ENCODE data around the gene SLC46A3.
A peak's percentile ranks its signal among the peaks of the same experiment; 100 is the strongest.
"Not testable (repeated sequence)": the region's sequence is repeated elsewhere in the genome, so short reads cannot be mapped to it uniquely, and the experiment has no call there.

Gene SLC46A3

DNA sequence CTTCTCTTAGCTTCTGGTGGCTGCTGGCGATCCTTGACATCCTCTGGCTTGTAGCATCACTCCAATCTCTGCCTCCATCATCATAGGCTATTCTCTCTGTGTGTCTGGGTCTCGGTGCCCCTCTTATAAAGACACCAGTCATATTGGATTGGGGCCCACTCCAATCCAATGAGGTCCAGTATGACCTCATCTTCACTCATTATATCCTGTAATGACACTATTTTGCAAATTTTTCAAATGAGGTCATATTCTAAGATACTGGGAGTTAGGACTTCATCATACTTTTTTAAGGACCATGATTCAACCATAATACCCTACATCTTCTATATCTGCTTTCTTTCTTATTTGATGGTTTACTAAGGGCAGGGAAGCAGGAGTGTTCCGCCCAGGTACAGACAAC, 12.0 kb upstream of the SLC46A3 start:
- no peak for DNase-seq (ENCODE audit: low spot score)

DNA sequence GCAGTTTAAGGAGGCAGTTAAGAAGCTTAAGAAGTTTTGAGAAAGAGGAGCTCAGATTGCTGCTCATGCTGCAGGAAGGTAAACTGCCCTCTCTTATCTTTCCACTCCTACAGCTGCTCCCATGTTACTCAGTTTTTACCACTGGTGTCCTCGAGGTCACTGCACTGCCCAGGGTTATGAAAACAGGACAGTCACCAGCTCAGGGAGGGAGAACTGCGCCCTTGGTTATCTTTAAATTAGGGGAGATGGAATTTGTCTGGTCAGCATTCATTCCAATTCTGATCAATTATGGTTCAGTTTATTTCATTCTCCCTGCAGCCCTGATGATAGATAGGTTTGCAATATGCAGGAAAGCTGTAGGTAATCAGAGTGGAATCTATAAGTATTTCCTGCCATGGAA, 10.8 kb upstream of the SLC46A3 start:
- DNase-seq (ENCODE audit: low spot score) = no peak

DNA sequence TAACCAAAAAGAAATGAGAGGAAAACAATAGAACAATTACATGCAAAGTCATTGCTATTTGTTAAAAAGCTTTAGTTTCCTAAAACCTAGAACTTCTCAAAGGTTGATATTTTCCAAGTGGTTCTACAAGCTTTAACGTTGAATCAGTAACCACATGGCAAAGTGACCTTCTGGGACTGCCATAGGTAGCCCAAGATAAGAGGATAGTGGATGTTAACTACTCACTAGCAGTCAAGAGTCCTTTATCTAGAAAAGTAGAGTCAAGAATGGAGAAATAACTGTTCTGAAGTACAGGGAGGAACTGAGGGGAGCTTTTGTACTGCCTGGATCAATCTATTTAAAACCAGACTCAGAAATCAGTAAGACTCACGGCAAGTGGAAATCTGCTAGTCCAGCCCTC, 9.9 kb upstream of the SLC46A3 start:
- DNase-seq (ENCODE audit: low spot score) = no peak

DNA sequence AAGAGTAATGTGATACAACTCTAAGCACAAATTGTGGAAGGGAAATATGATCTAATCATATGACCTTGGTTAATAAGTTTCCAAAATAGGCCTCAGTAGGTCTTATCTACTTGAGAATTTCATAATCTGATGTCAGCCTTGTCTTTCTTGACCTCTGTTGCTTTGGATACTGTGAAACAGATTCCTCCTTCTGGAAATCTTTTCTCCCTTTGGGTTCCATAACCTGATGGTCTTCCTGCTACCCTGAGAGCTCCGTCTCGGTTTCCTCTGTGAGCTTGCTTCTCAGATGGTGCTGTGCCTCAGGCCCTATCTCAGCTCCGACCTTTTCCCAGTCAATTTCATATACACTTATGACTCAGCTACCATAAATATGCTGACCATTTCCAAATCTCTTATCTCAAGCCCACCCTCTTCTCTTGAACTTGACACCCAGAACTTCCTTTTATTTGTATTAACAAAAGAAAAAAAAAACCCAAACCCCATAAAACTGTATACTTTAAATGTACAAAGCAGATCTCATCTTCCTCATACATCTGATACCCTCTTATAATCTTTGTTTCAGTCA, 6.4 kb upstream of the SLC46A3 start:
- no peak for DNase-seq (ENCODE audit: low spot score)

DNA sequence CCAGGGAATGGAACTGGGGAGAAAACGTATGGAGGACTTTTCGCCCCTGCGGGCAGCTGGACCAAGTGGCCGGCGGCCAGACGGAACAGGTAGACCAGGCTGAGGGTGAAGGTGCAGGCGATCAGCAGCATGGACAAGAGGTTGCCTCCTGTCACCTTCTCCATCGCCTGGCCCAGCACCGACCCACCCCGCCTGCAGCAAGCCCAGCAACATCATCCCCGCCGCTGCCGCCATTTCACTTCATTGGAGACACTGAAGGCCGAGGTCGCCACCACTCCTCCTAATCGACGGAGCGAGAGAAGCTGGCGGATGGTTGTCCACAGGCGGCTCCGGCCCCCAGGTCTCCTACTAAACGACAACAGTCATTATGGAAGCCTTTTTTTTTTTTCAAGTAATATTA, 5.0 kb upstream of the SLC46A3 start:
- DNase-seq (ENCODE audit: low spot score) = no peak

DNA sequence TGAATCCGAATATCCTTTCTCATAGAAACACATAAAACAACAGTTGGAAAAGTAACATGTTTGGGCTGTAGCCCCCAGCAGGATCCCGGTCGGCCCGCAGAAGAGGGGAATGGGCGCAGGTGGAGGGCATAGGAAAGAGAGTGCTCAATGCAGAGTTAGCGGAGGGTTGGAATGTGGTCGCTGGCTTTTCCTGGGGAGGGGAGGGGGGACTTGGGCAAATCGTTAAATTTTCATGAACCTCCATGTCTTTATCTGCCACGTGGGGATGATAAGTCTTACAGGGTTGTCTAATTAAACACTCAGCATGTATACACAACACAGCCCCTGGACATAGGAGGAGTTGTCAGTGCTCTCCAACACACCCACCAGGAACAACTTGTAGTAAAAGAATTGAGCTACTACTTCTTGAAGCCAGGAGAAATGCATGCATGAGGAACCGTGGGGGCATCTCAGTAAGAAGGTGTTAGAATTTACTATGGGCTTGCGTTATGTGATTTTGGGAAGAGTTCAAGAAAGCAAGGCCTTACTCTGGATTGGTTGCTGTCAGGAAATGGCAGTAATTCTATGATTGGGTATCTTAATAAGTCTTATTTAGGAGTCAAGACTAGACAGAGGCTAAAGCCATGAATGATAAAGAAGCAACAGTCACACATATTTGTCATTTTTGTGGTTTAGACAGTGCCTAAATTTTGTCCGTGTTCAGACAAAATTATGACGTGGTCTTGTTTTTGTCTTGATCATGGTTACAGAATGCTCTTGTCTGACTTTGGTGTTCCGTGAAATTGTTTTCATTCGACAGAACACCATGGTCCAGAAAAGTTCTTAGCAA, 671 bp upstream of the SLC46A3 start:
- DNase-seq (ENCODE audit: low spot score) = no peak

DNA sequence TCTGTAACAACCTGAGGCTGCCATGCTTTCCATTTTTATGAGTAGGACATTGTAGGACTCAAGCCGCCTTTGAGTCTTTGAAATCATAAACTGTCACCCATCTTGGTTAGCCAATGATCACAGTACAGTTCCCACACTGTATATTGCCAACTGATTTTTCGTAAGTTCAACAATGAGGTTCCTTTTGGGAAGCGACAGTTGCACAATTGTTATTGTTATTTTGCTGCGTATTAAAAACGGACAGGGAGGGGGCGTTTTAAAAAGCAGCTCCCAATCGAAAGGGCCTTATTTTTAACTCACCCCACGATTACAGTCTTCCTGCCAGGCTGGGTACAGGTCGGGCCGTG, 601 bp downstream of the SLC46A3 start:
- DNase-seq (ENCODE audit: low spot score) = no peak

DNA sequence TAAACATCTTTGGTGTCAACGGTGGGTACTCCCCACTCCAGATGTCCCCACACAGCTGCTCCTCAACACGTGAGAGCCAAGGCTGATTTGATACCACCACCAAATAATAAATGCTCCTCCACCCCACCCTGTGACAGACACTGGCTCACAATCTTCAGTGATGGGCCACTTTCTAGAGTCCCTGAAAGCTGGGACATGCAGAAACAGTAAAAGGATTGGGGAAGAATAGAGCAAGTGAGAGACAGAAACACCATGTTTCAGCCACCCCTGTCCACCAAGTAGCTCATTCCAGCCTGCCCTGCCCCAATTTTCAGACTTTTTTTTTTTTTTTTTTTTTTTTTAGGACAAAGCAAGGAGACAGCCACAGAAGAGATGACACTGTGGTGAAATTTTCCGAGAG, 1.6 kb downstream of the SLC46A3 start:
- no peak for DNase-seq (ENCODE audit: low spot score)

DNA sequence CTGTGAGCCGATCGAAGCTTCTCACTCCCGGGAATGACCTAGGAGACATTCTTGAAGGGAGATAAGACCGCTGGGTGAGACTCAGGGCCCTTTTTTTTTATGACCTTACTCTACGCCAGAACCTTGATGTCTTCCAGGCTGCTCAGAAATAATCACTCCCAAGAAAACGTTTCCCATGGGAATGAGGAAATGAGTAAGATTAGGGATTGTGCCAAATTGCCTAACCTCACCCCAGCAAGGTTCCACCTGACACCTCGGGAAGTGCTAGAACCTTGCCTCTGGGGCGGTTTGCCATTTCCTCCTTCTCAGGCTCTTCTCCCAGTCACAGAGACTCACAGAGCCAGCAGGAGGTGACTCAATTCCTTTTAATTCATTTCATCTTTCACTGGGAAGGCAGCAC, 2.3 kb downstream of the SLC46A3 start:
- DNase-seq (ENCODE audit: low spot score) = no peak

DNA sequence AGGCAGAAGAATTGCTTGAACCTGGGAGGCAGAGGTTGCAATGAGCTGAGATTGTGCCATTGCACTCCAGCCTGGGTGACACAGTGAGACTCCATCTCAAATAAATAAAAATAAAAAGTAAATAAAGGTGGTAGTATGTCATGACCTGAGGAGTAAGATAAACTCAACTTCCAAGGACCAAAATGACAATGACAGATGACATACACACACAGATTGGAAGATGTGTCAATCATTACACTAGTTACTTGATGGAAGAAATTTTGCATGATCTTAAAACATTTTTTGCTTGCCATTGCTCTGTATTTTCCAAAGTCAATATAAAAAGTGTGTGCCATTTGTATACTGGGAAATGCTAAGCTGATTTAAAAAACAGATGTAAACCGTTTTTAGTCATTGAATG, 4.1 kb downstream of the SLC46A3 start:
- DNase-seq (ENCODE audit: low spot score) = no peak

DNA sequence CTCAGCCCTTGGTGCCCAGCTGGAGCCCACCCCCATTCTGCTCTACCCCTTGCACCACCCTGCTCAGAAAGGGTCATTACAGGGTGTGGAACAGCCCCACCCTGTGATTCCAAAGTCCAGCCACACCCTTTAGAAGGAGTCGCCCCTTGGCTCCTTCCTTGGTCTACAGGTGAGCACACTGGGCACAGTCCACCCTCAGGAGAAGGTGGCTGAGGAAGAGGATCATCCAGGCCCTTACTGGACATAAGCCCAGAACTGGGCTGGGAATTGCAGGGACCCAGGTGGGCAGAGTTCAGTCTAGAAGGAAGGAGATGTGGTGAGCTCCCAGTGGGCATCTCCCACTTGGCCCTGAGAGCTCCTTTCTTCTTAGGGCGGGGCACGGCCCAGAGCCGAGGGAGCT, 8.6 kb downstream of the SLC46A3 start:
- DNase-seq (ENCODE audit: low spot score) = no peak

DNA sequence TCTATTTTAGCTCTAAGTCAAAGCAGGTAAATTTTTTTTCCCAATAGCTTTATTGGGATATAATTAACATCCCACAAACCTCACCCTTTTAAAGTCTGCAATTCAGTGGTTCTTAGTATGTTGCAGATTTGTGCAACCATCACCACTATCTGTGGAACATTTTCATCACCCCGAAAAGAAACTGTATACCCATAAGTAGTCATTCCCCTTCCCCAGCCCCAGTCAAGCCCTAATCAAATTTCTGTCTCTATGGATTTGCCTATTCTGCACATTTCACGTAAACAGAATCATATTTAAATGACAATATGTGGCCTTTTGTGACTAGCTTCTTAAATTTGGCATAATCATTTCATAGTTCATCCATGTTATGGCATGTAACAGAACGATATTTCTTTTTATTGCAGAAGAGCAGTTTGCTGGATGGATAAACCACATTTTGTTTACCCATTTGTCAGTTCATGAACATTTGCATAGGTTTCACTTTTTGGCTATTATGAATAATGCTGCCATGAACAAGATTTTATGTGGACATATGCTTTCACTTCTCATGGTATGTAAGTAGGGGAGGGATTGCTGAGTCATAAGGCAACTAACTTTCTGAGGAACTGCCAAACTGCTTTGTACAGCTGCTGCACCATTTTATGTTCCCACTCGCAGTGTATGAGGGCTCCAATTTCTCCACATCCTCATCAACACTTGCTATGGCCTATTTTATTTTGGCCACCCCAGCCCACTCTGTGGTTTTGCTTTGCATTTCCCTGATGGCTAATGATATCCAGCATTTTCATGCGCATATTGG, 10.9 kb downstream of the SLC46A3 start:
- DNase-seq (ENCODE audit: low spot score) = no peak

DNA sequence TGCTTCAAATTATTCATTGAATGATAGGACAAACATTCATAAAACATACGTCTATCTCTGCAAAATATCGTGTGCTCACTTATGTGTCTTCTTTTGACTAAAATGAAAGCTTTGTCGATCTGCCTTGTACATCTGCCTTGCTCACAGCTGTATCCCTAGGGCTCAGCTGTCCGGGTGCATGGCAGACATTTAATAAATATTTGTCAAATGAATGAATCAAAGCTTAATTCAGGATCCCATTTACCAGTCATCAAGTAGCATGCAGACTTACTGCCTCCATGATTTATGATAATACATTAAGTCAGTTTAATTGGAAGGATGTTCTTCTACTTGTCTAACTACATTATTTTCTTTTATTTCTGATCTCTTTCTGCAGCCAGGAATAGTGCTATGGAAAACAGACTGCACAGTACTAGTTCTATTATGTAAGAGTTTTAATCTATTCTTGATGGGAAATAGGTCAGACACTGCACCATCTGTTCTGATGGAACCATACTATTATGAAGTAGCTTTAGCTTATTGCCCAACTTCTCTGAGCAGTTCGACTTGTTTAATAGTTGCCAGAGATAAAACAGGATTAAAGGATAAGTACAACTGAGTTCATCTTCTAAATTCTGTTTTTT, 13.2 kb downstream of the SLC46A3 start:
- no peak for DNase-seq (ENCODE audit: low spot score)

DNA sequence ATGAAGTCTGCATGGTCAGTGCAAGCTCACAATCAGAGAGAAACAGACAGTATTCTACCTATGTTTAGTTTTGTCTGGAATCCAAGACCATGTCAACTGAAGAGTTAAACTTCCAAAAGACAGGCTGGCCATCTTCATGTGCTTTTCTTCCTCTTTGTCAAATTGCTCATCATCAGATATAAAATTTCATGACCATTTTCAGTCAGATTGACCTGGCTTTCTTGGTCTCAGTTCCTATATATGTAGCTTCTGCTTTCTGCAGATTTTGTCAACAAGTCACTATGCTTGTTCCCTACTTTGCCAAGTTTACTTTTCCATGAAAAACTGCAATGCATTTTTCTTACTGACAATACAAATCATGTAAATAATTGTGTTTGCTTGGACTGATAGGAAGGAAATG, 13.9 kb downstream of the SLC46A3 start:
- DNase-seq (ENCODE audit: low spot score) = no peak

DNA sequence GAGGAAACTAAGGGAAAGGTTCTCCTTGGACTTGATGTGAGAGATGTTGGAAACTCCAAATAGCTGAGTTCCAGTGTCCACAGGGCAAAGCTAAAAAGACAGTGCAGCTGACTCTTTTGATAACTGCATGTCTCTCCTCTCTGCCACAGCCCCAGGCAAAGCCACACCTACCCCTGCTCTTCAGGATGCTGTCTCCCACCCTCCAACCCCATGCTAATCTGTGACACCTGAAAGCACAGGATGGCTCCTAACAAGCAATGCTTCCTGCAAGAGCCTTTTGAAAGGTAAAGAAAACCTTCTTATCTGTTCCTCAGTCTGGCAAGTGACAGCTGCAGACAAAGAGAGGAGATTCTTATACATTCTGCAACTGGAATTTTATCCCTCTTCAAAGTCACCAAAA, 14.5 kb downstream of the SLC46A3 start:
- DNase-seq (ENCODE audit: low spot score) = no peak

DNA sequence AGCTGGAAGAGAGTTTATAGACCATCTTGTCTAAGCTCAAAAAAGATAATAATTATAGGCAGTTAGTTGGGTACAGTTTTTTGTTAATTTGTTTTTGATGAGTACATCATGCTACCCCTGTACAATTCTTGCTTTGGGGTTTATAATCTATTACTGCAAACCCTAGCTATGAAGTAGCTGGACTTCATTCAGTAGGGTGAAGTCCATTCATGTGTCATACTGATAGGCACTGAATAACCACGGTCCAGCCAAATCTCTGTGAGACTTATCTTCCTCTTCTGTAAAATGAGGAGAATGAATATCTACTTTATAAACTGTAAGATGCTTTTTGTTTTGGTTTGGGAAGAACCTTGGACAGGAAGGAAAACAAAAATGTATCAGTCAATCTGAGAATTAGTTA, 19.5 kb downstream of the SLC46A3 start:
- DNase-seq (ENCODE audit: low spot score) = no peak

DNA sequence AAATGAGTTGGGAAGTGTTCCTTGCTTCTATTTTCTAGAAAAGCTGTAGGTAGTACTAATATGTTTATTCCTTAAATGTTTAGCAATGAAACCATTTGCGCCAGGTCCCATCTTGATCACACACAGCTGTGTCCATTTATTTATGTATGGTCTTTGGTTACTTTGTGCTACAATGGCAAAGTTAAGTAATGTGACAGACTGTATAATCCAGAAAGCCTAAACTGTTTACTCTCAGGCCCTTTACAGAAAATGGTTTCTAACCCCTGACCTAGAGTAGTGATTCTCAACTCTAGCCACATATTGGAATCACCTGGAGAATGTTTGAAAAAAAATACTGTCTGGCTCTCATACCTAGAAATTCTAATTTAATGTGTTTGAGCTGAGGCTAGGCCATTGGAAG, 21.3 kb downstream of the SLC46A3 start:
- DNase-seq (ENCODE audit: low spot score) = no peak

DNA sequence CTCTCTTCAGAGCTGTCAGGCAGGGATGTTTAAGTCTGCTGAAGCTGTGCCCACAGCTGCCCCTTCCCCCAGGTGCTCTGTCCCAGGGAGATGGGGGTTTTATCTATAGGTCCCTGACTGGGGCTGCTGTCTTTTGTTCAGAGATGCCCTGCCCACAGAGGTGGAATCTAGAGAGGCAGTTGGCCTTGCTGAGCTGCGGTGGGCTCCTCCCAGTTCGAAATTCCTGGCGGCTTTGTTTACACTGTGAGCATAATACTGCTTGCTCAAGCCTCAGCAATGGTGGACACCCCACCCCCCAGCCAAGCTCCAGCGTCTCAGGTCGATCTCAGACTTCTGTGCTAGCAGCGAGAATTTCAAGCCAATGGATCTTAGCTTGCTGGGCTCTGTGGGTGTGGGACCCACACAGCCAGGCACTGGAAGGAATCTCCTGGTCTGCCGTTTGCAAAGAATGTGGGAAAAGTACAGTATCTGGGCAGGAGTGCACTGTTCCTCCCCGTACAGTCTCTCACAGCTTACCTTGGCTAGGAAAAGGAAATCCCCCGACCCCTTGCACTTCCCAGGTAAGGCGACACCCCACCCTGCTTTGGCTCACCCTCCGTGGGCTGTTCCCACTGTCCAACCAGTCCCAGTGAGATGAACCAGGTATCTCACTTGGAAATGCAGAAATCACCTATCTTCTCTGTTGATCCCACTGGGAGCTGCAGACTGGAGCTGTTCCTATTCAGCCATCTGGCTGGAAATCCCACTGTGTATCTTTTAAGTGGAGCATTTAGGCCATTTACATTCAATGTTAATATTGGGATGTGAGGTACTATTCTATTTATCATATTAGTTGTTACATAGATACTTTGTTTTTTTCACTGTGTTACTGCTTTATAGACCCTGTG, 24.9 kb downstream of the SLC46A3 start:
- DNase-seq (ENCODE audit: low spot score) = peak; percentile 25

DNA sequence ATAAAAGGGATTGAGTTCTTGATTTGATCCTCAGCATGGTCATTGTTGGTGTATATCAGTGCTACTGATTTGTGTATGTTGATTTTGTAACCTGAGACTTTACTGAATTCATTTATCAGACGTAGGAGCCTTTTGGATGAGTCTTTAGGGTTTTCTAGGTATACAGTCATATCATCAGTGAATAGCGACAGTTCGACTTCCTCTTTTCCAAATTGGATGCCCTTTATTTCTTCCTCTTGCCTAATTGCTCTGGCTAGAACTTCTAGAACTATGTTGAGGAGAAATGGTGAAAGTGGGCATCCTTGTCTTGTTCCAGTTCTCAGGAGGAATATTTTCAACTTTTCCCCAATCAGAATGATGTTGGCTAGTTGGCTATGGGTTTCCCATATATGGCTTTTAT, 32.9 kb downstream of the SLC46A3 start:
- no peak for DNase-seq (ENCODE audit: low spot score)

DNA sequence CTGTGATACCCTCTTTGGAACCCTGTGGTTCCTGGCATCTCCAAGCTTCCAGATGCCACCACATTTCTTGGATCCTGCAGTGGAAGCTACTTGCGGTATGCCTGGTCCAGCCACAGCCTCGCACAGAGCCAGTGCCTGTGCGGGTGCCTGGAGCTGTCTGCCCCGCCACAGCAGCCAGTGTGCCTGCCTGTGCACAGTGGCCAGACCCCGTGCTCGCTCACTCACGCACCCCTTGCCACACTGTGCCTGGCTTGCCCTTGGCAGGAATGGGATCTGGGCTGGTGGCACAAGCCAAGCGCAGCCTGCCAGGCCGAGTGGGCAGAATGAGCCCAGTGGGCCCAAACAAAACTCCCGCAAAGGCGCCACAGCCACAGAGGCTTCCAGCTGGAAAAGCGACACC, 33.7 kb downstream of the SLC46A3 start:
- DNase-seq (ENCODE audit: low spot score) = no peak

DNA sequence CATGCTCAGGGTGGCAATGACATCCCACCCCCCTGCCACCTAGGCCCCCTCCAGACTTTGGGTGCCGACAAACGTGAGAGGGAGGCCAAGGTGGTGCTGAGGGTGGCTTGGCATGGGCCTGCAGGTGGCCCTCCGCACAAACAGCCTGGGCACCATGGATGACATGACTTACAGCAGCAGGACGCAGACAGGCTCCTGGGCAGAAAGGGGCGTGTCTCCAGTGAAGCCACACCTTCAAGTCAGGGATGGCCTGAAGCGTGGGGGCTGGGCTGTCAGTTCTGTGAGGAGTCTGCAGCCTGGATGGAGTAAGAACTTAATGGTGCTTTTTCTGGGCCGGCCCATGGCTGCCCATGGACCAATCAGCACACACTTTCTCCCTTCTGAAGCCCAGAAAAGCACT, 34.5 kb downstream of the SLC46A3 start:
- DNase-seq (ENCODE audit: low spot score) = peak; percentile 68

DNA sequence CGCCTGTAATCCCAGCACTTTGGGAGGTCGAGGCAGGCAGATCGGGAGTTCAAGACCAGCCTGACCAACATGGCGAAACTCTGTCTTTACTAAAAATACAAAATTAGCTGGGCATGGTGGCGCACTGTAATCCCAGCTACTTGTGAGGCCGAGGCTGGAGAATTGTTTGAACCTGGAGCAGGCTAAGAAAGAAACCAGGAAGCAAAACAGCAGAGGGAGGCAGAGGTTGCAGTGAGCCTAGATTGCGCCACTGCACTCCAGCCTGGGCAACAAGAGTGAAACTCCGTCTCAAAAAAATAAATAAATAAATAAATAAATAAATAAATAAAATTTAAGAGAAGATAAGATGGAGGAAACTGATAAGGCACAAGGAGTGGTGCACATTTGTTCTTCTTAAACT, 35.6 kb downstream of the SLC46A3 start:
- not testable (repeated sequence) for DNase-seq (ENCODE audit: low spot score)
